H1 (cell line): Measurements from ENCODE around the gene KLRC3. TPM values are rescaled to one million over a fixed set of nuclear protein-coding genes. Genes with fewer than 3 reads are reported as not detected.

Experiments used
- ATF3 ChIP-seq: IDR thresholded peaks from 2 replicates; pipeline ENCODE4 v1.6.1; 2011; ENCODE audit warnings: low read depth, mild to moderate bottlenecking, low read length; ENCODE audit not compliant: insufficient read depth
- CHD7 ChIP-seq: fragments of 300-600 bp; sonication (generic); IDR thresholded peaks from 2 replicates; pipeline ENCODE4 v1.7.1; 2012; ENCODE audit warnings: low read length, moderate library complexity, mild to moderate bottlenecking, inconsistent platforms; ENCODE audit not compliant: insufficient replicate concordance
- CTCF ChIP-seq, 3 experiments: IDR thresholded peaks; 1 replicate in 2 of 3; 2 replicates in 1 of 3; pipeline versions ENCODE4 v1.5.1 to v1.6.1; 2011; ENCODE audit warnings: low read length in 3 of 3, mild to moderate bottlenecking in 3 of 3, inconsistent platforms in 2 of 3, low read depth in 1 of 3, moderate library complexity in 1 of 3; ENCODE audit not compliant: insufficient read depth in 1 of 3; ENCODE audit errors: control extremely low read depth in 1 of 3
- EZH2 ChIP-seq: fragments of 200-600 bp; sonication (generic); IDR thresholded peaks from 2 replicates; pipeline ENCODE4 v1.7.1; 2012; ENCODE audit warnings: low read depth, mild to moderate bottlenecking, moderate library complexity, low read length, inconsistent platforms; ENCODE audit not compliant: severe bottlenecking
- JUN ChIP-seq: IDR thresholded peaks from 2 replicates; pipeline ENCODE4 v1.6.1; 2011; ENCODE audit warnings: low read depth, mild to moderate bottlenecking, improper control_type of control experiment, low read length
- KDM1A ChIP-seq: fragments of 200-600, 300-600 bp; sonication (generic); IDR thresholded peaks from 2 replicates; pipeline ENCODE4 v1.7.1; 2016; ENCODE audit warnings: mild to moderate bottlenecking, low read length, borderline replicate concordance
- SP2 ChIP-seq: IDR thresholded peaks from 2 replicates; pipeline ENCODE4 v1.6.1; 2012; ENCODE audit warnings: mild to moderate bottlenecking, low read length, inconsistent platforms
- TCF12 ChIP-seq: IDR thresholded peaks from 2 replicates; pipeline ENCODE4 v1.6.1; 2011; ENCODE audit warnings: low read depth, mild to moderate bottlenecking, low read length
- polyA plus RNA-seq, 7 experiments: library from polyadenylated mRNA; depleted of rRNA in 3 of 7; stranded (reverse) in 5 of 7; unstranded in 2 of 7; fragments of >200 nt in 5 of 7; fragments of 200-250 nt in 2 of 7; gene quantifications; 1 replicate in 5 of 7; 2 replicates in 1 of 7; 4 replicates in 1 of 7; pipeline versions ENCODE4 v1.2.1 to v1.2.3, GENCODE V29; 2011 to 2013; ENCODE audit warnings: missing spikeins in 2 of 7, mixed read lengths in 2 of 7
- total RNA-seq: library from RNA; stranded (reverse); fragmentation: NEBNext Ultra II Directional; extraction: Animal tissue kit (Norgen Biotek cat#: 25700); gene quantifications from 2 replicates; pipeline ENCODE4 v1.2.1, GENCODE V29; 2021

Gene KLRC3
- total and polyA plus RNA-seq, 2 of the 8 experiments (the other 6 are each of a cell fraction or from before 2014, with no cell fraction given), result not detected

DNA sequence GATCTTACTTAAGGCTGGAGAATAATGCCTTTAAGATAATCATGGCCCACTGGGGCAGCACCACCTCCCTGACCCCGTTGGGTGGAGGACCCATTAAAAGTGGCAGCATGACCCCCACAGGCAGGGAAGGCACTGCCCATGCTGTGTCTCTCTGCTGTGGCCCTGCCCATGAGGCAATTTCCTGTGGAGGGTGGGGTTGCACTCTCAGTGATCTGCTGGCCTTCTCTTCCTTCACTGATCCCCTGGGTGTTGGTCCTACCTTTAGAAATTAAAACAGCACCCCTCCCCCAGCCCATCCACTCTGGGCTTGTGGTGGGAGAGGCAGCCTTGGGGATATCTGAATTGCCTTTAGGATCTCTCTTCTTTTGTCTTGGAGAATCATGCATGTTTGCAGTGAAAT is 47.8 kb downstream of the KLRC3 start (continued):
- TF ChIP-seq CTCF (IDR thresholded peaks at IDR 0.05; ENCODE audit: control extremely low read depth in 1 of 3, insufficient read depth in 1 of 3, low read depth in 1 of 3, low read length in 3 of 3), result no peak
- TF ChIP-seq ATF3, result no peak
- no peak for TF ChIP-seq CHD7
- TF ChIP-seq JUN, result no peak
- TF ChIP-seq EZH2, result no peak
- no peak for TF ChIP-seq KDM1A
- TF ChIP-seq SP2, result no peak
- no peak for TF ChIP-seq TCF12
